ENCODE measurements around the gene CYP19A1.
A peak's percentile ranks its signal among the peaks of the same experiment; 100 is the strongest.

The CYP19A1 gene

DNA sequence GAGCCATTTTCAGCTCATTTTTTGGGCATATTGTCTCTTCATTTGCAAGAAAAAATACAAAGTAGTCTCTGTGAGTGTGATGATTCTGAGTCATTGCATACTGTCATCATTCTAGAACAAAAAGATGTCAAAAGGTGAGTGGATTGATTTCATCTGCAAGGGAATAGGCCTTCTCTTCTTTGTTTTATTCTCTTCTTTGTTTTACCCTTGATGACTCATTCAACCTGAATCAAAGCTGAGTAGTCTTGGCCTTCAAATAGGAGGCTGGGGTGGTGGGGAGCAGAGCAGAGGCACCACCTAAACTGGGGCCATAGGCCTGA, 25.4 kb downstream of the CYP19A1 start:
- H3K27ac ChIP-seq (replicated peaks): no peak overlapping the region; the same call in 1 of the 2 replicates
- no peak overlapping the region for H3K4me3 ChIP-seq (replicated peaks; ENCODE audit: insufficient read depth, low read length)
- no peak for DNase-seq (ENCODE audit: low read depth in 1 of 2, low spot score in 1 of 2)
- H3K27me3 ChIP-seq (ENCODE audit: insufficient read depth, poor library complexity, severe bottlenecking): no peaks in the 10 kb centered on the region
- TF ChIP-seq, protein P1, sequence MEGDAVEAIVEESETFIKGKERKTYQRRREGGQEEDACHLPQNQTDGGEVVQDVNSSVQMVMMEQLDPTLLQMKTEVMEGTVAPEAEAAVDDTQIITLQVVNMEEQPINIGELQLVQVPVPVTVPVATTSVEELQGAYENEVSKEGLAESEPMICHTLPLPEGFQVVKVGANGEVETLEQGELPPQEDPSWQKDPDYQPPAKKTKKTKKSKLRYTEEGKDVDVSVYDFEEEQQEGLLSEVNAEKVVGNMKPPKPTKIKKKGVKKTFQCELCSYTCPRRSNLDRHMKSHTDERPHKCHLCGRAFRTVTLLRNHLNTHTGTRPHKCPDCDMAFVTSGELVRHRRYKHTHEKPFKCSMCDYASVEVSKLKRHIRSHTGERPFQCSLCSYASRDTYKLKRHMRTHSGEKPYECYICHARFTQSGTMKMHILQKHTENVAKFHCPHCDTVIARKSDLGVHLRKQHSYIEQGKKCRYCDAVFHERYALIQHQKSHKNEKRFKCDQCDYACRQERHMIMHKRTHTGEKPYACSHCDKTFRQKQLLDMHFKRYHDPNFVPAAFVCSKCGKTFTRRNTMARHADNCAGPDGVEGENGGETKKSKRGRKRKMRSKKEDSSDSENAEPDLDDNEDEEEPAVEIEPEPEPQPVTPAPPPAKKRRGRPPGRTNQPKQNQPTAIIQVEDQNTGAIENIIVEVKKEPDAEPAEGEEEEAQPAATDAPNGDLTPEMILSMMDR (IDR thresholded peaks at IDR 0.05; ENCODE audit: insufficient read depth, low read length): no peak
- TF ChIP-seq REST (IDR thresholded peaks at IDR 0.05; ENCODE audit: insufficient replicate concordance, low read depth): no peak
- TF ChIP-seq GABPA (IDR thresholded peaks at IDR 0.05; ENCODE audit: low read depth): no peak
- no peak for TF ChIP-seq POLR2AphosphoS5 (IDR thresholded peaks at IDR 0.05; ENCODE audit: low read depth)
- TF ChIP-seq SPI1 (IDR thresholded peaks at IDR 0.05; ENCODE audit: borderline replicate concordance, low read depth): no peak

- Histone ChIP-seq H3K27me3 (ENCODE audit: insufficient read depth, poor library complexity, severe bottlenecking) (no peaks in the 10 kb centered on the region), H3K27ac (replicated peaks) (no peak overlapping the region; the same call in 1 of the 2 replicates), H3K4me3 (replicated peaks; ENCODE audit: insufficient read depth, low read length) (no peak overlapping the region)
- peak in 1 of 2 experiments; percentile 39 for DNase-seq (ENCODE audit: low read depth in 1 of 2, low spot score in 1 of 2)
- TF ChIP-seq POLR2AphosphoS5 (IDR thresholded peaks at IDR 0.05; ENCODE audit: low read depth) (no peak), GABPA (IDR thresholded peaks at IDR 0.05; ENCODE audit: low read depth) (no peak), SPI1 (IDR thresholded peaks at IDR 0.05; ENCODE audit: borderline replicate concordance, low read depth) (no peak), REST (IDR thresholded peaks at IDR 0.05; ENCODE audit: insufficient replicate concordance, low read depth) (no peak)
- TF ChIP-seq, protein P1 (IDR thresholded peaks at IDR 0.05; ENCODE audit: insufficient read depth, low read length): no peak
These were observed 26.0 kb downstream of the CYP19A1 start for GRCh38 chr15:51312166-51313073.

- TF ChIP-seq POLR2AphosphoS5 (IDR thresholded peaks at IDR 0.05; ENCODE audit: low read depth) (no peak), GABPA (IDR thresholded peaks at IDR 0.05; ENCODE audit: low read depth) (no peak), SPI1 (IDR thresholded peaks at IDR 0.05; ENCODE audit: borderline replicate concordance, low read depth) (no peak), REST (IDR thresholded peaks at IDR 0.05; ENCODE audit: insufficient replicate concordance, low read depth) (no peak)
- TF ChIP-seq, protein P1 (IDR thresholded peaks at IDR 0.05; ENCODE audit: insufficient read depth, low read length): no peak
- DNase-seq (ENCODE audit: low read depth in 1 of 2, low spot score in 1 of 2): no peak
- no peaks in the 10 kb centered on the region for H3K27me3 ChIP-seq (ENCODE audit: insufficient read depth, poor library complexity, severe bottlenecking)
- H3K27ac ChIP-seq (replicated peaks): no peak overlapping the region
- H3K4me3 ChIP-seq (replicated peaks; ENCODE audit: insufficient read depth, low read length): no peak overlapping the region
These were observed 26.9 kb downstream of the CYP19A1 start for GRCh38 chr15:51311510-51311909.

All from HL-60 (cell line).